NT2/D1 (cell line): ENCODE results near the gene PRKG1.

Source experiments
- SUZ12 ChIP-seq: IDR thresholded peaks from 2 replicates; pipeline ENCODE4 v1.6.1; 2011; ENCODE audit not compliant: insufficient read length, insufficient read depth; ENCODE audit errors: extremely low read depth
- YY1 ChIP-seq: IDR thresholded peaks from 2 replicates; pipeline ENCODE4 v1.6.1; 2011; ENCODE audit not compliant: insufficient read length, insufficient read depth

- no peak for TF ChIP-seq YY1
- TF ChIP-seq SUZ12: no peak
Measured at GRCh38 chr10:51683031-51683691, 608.9 kb downstream of the PRKG1 start.
